Mesenchymal stem cell (in vitro differentiated cells and primary cell): ENCODE results near the gene ROPN1L.

Experiments
- DNase-seq: peaks from one replicate; pipeline ENCODE4 v3.0.0-alpha.2; 2013
- H2AFZ ChIP-seq: one replicate; pipeline ENCODE4 v1.6.1; 2013; ENCODE audit warnings: low read depth, mild to moderate bottlenecking, control low read depth, inconsistent platforms, low read length, moderate library complexity
- H2AK5ac ChIP-seq: 2 replicates; pipeline ENCODE4 v1.6.1; 2013; ENCODE audit warnings: low read length, moderate library complexity, mild to moderate bottlenecking, inconsistent platforms; ENCODE audit not compliant: severe bottlenecking
- H2BK120ac ChIP-seq: one replicate; pipeline ENCODE4 v1.6.1; 2013; ENCODE audit warnings: low read depth, mild to moderate bottlenecking, inconsistent platforms, low read length, moderate library complexity
- H2BK12ac ChIP-seq, 2 experiments: one replicate each; pipeline ENCODE4 v1.6.1; 2013; ENCODE audit warnings: inconsistent platforms in 2 of 2, low read length in 2 of 2, mild to moderate bottlenecking in 2 of 2, moderate library complexity in 2 of 2, control low read depth in 1 of 2
- H2BK15ac ChIP-seq: one replicate; pipeline ENCODE4 v1.6.1; 2013; ENCODE audit warnings: mild to moderate bottlenecking, low read depth, inconsistent platforms; ENCODE audit not compliant: poor library complexity, severe bottlenecking
- H2BK5ac ChIP-seq: 2 replicates; pipeline ENCODE4 v1.6.1; 2013; ENCODE audit warnings: low read depth, mild to moderate bottlenecking, low read length, control low read depth, inconsistent platforms; ENCODE audit not compliant: poor library complexity, severe bottlenecking
- H3K14ac ChIP-seq, 2 experiments: one replicate each; pipeline ENCODE4 v1.6.1; 2013; ENCODE audit warnings: inconsistent platforms in 2 of 2, low read length in 2 of 2, control low read depth in 1 of 2, mild to moderate bottlenecking in 1 of 2, moderate library complexity in 1 of 2
- H3K18ac ChIP-seq, 2 experiments: one replicate each; pipeline ENCODE4 v1.6.1; 2013; ENCODE audit warnings: inconsistent platforms in 2 of 2, low read length in 2 of 2, control low read depth in 1 of 2, low read depth in 1 of 2, mild to moderate bottlenecking in 1 of 2
- H3K23ac ChIP-seq, 2 experiments: one replicate each; pipeline ENCODE4 v1.6.1; 2013; ENCODE audit warnings: inconsistent platforms in 2 of 2, low read length in 2 of 2, mild to moderate bottlenecking in 2 of 2, moderate library complexity in 2 of 2, control low read depth in 1 of 2
- H3K27ac ChIP-seq: 2 replicates; pipeline ENCODE4 v1.5.1; 2013; ENCODE audit warnings: mild to moderate bottlenecking, moderate library complexity, low read length, control low read depth, inconsistent platforms; ENCODE audit not compliant: poor library complexity, severe bottlenecking
- H3K27me3 ChIP-seq, 2 experiments: 2 replicates each; pipeline versions ENCODE4 v1.6.1 to v1.7.0; 2013; ENCODE audit warnings: low read length in 2 of 2, mild to moderate bottlenecking in 2 of 2, moderate library complexity in 2 of 2, control low read depth in 1 of 2, inconsistent platforms in 1 of 2; ENCODE audit not compliant: control insufficient read depth in 1 of 2, insufficient read depth in 1 of 2
- H3K36me3 ChIP-seq, 2 experiments: 2 replicates each; pipeline versions ENCODE4 v1.6.1 to v1.7.0; 2013; ENCODE audit warnings: low read length in 2 of 2, control low read depth in 1 of 2, inconsistent platforms in 1 of 2, low read depth in 1 of 2, mild to moderate bottlenecking in 1 of 2; ENCODE audit not compliant: insufficient read depth in 2 of 2, control insufficient read depth in 1 of 2
- H3K4ac ChIP-seq, 2 experiments: one replicate each; pipeline ENCODE4 v1.6.1; 2013; ENCODE audit warnings: inconsistent platforms in 2 of 2, low read length in 2 of 2, mild to moderate bottlenecking in 2 of 2, moderate library complexity in 2 of 2, control low read depth in 1 of 2, low read depth in 1 of 2
- H3K4me1 ChIP-seq: 2 replicates; pipeline ENCODE4 v1.6.1; 2013; ENCODE audit warnings: low read depth, low read length, control low read depth; ENCODE audit not compliant: control insufficient read depth, insufficient read depth
- H3K4me2 ChIP-seq: 2 replicates; pipeline ENCODE4 v1.6.1; 2013; ENCODE audit warnings: low read length, mild to moderate bottlenecking, inconsistent platforms; ENCODE audit not compliant: poor library complexity, severe bottlenecking
- H3K4me3 ChIP-seq, 2 experiments: 2 replicates each; pipeline versions ENCODE4 v1.5.1 to v1.7.0; 2013; ENCODE audit warnings: low read length in 2 of 2, mild to moderate bottlenecking in 2 of 2, control low read depth in 1 of 2, low read depth in 1 of 2; ENCODE audit not compliant: insufficient read depth in 1 of 2
- H3K79me1 ChIP-seq: replicated peaks from 2 replicates; pipeline ENCODE4 v1.6.1; 2013; ENCODE audit warnings: mild to moderate bottlenecking, control low read depth, low read length, inconsistent platforms; ENCODE audit not compliant: poor library complexity, severe bottlenecking
- H3K9ac ChIP-seq: 2 replicates; pipeline ENCODE4 v1.7.0; 2013; ENCODE audit warnings: mild to moderate bottlenecking, low read length, moderate library complexity
- H3K9me3 ChIP-seq: 2 replicates; pipeline ENCODE4 v1.7.0; 2013; ENCODE audit warnings: mild to moderate bottlenecking, low read length; ENCODE audit not compliant: control insufficient read depth
- H4K8ac ChIP-seq: one replicate; pipeline ENCODE4 v1.6.1; 2013; ENCODE audit warnings: inconsistent platforms, mild to moderate bottlenecking, low read length, moderate library complexity
- H4K91ac ChIP-seq: one replicate; pipeline ENCODE4 v1.6.1; 2013; ENCODE audit warnings: mild to moderate bottlenecking, low read length, inconsistent platforms
- WGBS: methylation state at CpG from one replicate; pipeline ENCODE4 v1.1.7; 2013; ENCODE audit warnings: mixed read lengths; 5-methylcytosine and 5-hydroxymethylcytosine counted together

The ROPN1L gene

GRCh38 chr5:10482791-10483530, 41.3 kb downstream of the ROPN1L start:
- Histone ChIP-seq H3K4me3 (no peak overlapping the region), H4K91ac (no peak overlapping the region), H2AK5ac (peak overlapping the region; percentile 37), H3K4ac (no peak overlapping the region), H2AFZ (no peak overlapping the region), H2BK120ac (no peak overlapping the region), H3K14ac (no peak overlapping the region), H3K18ac (no peak overlapping the region), H3K79me1 (no peaks in the 10 kb centered on the region), H3K9me3 (no peaks in the 10 kb centered on the region), H3K36me3 (no peaks in the 10 kb centered on the region), H3K9ac (no peak overlapping the region), H2BK5ac (no peak overlapping the region), H3K27me3 (no peaks in the 10 kb centered on the region), H2BK12ac (no peak overlapping the region), H4K8ac (no peak overlapping the region), H2BK15ac (no peak overlapping the region), H3K23ac (no peak overlapping the region), H3K4me1 (peaks cover 10% of the 10 kb centered on the region), H3K4me2 (no peak overlapping the region), H3K27ac (no peak overlapping the region)
- DNase-seq = no peak
- 89% methylated on average over 12 of the region's 12 CpGs for WGBS

DNA sequence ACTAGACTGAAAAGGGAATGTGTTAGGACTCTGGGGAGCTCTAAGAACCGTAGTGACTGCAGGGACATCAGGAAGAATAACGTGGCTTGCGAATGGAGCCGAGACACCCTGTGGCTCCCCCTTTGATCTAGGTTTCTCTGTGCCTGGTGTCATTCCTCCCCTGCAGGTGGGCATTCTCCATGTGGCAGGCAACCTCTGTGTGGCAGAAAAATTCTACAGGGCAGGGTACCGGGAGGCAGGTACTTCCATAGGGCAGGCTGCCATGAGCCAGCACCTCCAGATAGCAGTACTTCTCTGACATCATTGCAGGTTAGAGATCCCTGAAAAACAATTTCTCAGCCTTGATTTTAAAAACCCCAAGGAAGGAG, 43.1 kb downstream of the ROPN1L start:
- Histone ChIP-seq H4K8ac (peak overlapping the region; percentile 22), H3K27me3 (no peaks in the 10 kb centered on the region), H3K18ac (peak overlapping the region in 1 of 2 experiments; percentile 54), H2BK5ac (no peak overlapping the region), H3K27ac (no peak overlapping the region), H3K79me1 (no peaks in the 10 kb centered on the region), H2BK15ac (no peak overlapping the region), H3K23ac (peak overlapping the region in 1 of 2 experiments; percentile 23), H3K14ac (peak overlapping the region in 1 of 2 experiments; percentile 26), H2AK5ac (no peak overlapping the region), H2BK120ac (no peak overlapping the region), H3K4me3 (no peak overlapping the region), H4K91ac (peak overlapping the region; percentile 16), H3K4me2 (no peak overlapping the region), H3K36me3 (no peaks in the 10 kb centered on the region), H3K4me1 (peaks cover 3% of the 10 kb centered on the region), H2BK12ac (peak overlapping the region in 1 of 2 experiments; percentile 47), H2AFZ (no peak overlapping the region), H3K4ac (no peak overlapping the region), H3K9ac (peak overlapping the region; percentile 9), H3K9me3 (no peaks in the 10 kb centered on the region)
- 64% methylated on average over 5 of the region's 5 CpGs for WGBS
- DNase-seq = no peak

- Histone ChIP-seq H2BK15ac (no peak overlapping the region), H2BK12ac (no peak overlapping the region), H3K27me3 (no peaks in the 10 kb centered on the region), H2AK5ac (no peak overlapping the region), H2AFZ (no peak overlapping the region), H2BK5ac (no peak overlapping the region), H3K36me3 (no peaks in the 10 kb centered on the region), H4K8ac (no peak overlapping the region), H3K9ac (peak overlapping the region; percentile 9), H3K9me3 (no peaks in the 10 kb centered on the region), H2BK120ac (no peak overlapping the region), H4K91ac (no peak overlapping the region), H3K18ac (peak overlapping the region in 1 of 2 experiments; percentile 54), H3K23ac (no peak overlapping the region), H3K4ac (no peak overlapping the region), H3K4me3 (no peak overlapping the region), H3K14ac (no peak overlapping the region), H3K79me1 (no peaks in the 10 kb centered on the region), H3K27ac (no peak overlapping the region), H3K4me2 (no peak overlapping the region), H3K4me1 (peaks cover 2% of the 10 kb centered on the region)
- peak; percentile 80 for DNase-seq
- 39% methylated on average over 10 of the region's 14 CpGs for WGBS
These were observed 43.6 kb downstream of the ROPN1L start for GRCh38 chr5:10485142-10485795.

GRCh38 chr5:10485897-10486296, 44.2 kb downstream of the ROPN1L start:
- no peaks in the 10 kb centered on the region for H3K79me1 ChIP-seq
- H3K9ac ChIP-seq = no peak overlapping the region
- no peak overlapping the region for H3K4me3 ChIP-seq
- H3K14ac ChIP-seq = no peak overlapping the region
- H3K27me3 ChIP-seq = no peaks in the 10 kb centered on the region
- 91% methylated on average over 10 of the region's 10 CpGs for WGBS
- peak overlapping the region in 1 of 2 experiments; percentile 31 for H3K18ac ChIP-seq
- H2AFZ ChIP-seq = no peak overlapping the region
- peak overlapping the region; percentile 44 for H2BK15ac ChIP-seq
- no peak overlapping the region for H3K23ac ChIP-seq
- no peaks in the 10 kb centered on the region for H3K36me3 ChIP-seq
- H4K8ac ChIP-seq = no peak overlapping the region
- no peaks in the 10 kb centered on the region for H3K4me1 ChIP-seq
- no peak overlapping the region for H2AK5ac ChIP-seq
- no peak for DNase-seq
- no peak overlapping the region for H2BK5ac ChIP-seq
- H3K4ac ChIP-seq = peak overlapping the region in 1 of 2 experiments; percentile 13
- no peak overlapping the region for H2BK120ac ChIP-seq
- no peaks in the 10 kb centered on the region for H3K9me3 ChIP-seq
- H2BK12ac ChIP-seq = no peak overlapping the region
- no peak overlapping the region for H4K91ac ChIP-seq
- no peak overlapping the region for H3K4me2 ChIP-seq
- H3K27ac ChIP-seq = no peak overlapping the region
